ENCODE results near the gene TOLLIP. TPM values are rescaled to one million over a fixed set of nuclear protein-coding genes. Genes with fewer than 3 reads are reported as not detected.
"Not testable (repeated sequence)": the region's sequence is repeated elsewhere in the genome, so short reads cannot be mapped to it uniquely, and the experiment has no call there.

Gene TOLLIP
- polyA plus RNA-seq, 2 donors: 44.4 to 68.0 TPM

DNA sequence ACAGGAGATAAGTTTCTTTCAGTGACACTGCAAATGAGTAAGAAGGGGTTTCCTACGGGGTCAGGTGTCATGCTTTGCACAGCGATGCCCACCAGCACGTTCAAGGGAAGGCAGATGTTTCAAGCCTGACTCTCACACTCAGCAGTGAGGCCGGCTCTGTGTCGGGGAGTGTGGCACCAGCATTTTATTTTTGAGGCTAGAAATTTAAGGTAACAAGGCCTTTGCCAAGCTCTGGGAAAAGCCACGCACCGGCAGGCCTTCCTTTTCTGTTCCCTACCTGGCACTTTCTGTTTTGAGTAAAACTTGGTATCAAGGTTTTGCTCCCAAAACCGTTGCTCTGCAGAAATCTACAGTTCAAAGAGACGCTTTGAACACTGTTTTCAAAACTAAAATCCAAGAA is 38.0 kb downstream of the TOLLIP start:
- no peaks in the 10 kb centered on the region for H3K4me1 ChIP-seq (ENCODE audit: control insufficient read depth in 2 of 2, insufficient read depth in 2 of 2, low read length in 1 of 2)
- peaks cover 0 to 1% of the 10 kb centered on the region in 2 donors for H3K9me3 ChIP-seq (ENCODE audit: control insufficient read depth in 2 of 2, insufficient read depth in 1 of 2, low read depth in 1 of 2, low read length in 1 of 2)
- peaks cover 4 to 23% of the 10 kb centered on the region in 2 donors for H3K36me3 ChIP-seq (ENCODE audit: control insufficient read depth in 2 of 2, insufficient read depth in 2 of 2, low read length in 1 of 2)
- WGBS, 2 donors: 80 to 83% methylated on average over 9 of the region's 9 CpGs
- H3K27ac ChIP-seq (ENCODE audit: low read depth in 2 of 2, low read length in 1 of 2): no peak overlapping the region
- H3K4me3 ChIP-seq (ENCODE audit: low read depth in 1 of 2, low read length in 2 of 2): no peak overlapping the region
- H3K27me3 ChIP-seq (ENCODE audit: control insufficient read depth in 1 of 2, insufficient read depth in 2 of 2, low read length in 2 of 2): no peaks in the 10 kb centered on the region

DNA sequence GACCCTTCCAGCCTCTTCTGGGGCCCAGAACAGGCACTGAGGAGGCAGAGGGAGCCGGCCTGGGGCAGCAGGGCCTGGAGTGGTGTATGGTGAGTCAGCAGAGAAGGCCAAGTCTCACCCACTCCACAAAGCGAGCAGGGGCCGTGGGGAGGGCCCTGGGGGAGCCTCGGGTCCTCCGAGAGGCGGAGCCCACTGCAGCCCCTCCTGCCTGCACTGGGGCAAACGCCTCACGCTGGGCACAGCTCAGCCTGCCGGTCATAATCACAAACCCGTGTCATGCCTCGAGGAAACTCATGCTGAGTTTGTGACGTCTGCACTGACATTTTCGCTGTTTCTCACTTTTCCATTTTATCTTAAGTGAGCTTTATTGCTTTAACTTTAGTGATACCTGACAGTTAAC is 38.4 kb downstream of the TOLLIP start:
- H3K4me3 ChIP-seq (ENCODE audit: low read depth in 1 of 2, low read length in 2 of 2): no peak overlapping the region
- H3K36me3 ChIP-seq (ENCODE audit: control insufficient read depth in 2 of 2, insufficient read depth in 2 of 2, low read length in 1 of 2): peaks cover 3 to 19% of the 10 kb centered on the region in 2 donors
- no peaks in the 10 kb centered on the region for H3K4me1 ChIP-seq (ENCODE audit: control insufficient read depth in 2 of 2, insufficient read depth in 2 of 2, low read length in 1 of 2)
- 60 to 65% methylated on average over 13 of the region's 13 CpGs for WGBS, 2 donors
- H3K27ac ChIP-seq (ENCODE audit: low read depth in 2 of 2, low read length in 1 of 2): no peak overlapping the region
- peaks cover 0 to 1% of the 10 kb centered on the region in 2 donors for H3K9me3 ChIP-seq (ENCODE audit: control insufficient read depth in 2 of 2, insufficient read depth in 1 of 2, low read depth in 1 of 2, low read length in 1 of 2)
- no peaks in the 10 kb centered on the region for H3K27me3 ChIP-seq (ENCODE audit: control insufficient read depth in 1 of 2, insufficient read depth in 2 of 2, low read length in 2 of 2)

DNA sequence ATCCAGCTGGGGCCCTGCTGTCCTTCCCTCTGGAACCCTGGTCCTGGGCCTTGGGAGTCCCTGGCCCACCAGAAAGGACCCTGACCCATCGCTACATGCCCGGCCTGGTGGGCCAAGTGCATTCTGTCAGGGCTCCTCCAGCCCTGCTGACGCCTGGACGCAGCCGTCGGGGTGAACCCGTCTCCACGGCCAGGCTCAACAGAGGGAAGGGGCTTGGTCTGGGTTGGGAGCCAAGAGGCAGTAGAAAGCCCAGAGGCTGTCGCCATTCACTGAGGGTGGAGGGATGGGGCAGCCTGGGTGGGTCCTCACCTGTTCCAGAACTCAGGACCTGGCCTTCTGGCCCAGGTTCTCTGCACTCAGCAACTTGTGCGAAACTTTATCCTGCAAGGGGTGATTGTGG is 39.0 kb downstream of the TOLLIP start:
- Histone ChIP-seq H3K27ac (ENCODE audit: low read depth in 2 of 2, low read length in 1 of 2) (no peak overlapping the region), H3K36me3 (ENCODE audit: control insufficient read depth in 2 of 2, insufficient read depth in 2 of 2, low read length in 1 of 2) (peaks cover 0 to 16% of the 10 kb centered on the region in 2 donors), H3K4me3 (ENCODE audit: low read depth in 1 of 2, low read length in 2 of 2) (no peak overlapping the region), H3K9me3 (ENCODE audit: control insufficient read depth in 2 of 2, insufficient read depth in 1 of 2, low read depth in 1 of 2, low read length in 1 of 2) (peaks cover 0 to 1% of the 10 kb centered on the region in 2 donors), H3K27me3 (ENCODE audit: control insufficient read depth in 1 of 2, insufficient read depth in 2 of 2, low read length in 2 of 2) (no peaks in the 10 kb centered on the region), H3K4me1 (ENCODE audit: control insufficient read depth in 2 of 2, insufficient read depth in 2 of 2, low read length in 1 of 2) (no peaks in the 10 kb centered on the region)
- WGBS, 2 donors: 90 to 93% methylated on average over 10 of the region's 10 CpGs

DNA sequence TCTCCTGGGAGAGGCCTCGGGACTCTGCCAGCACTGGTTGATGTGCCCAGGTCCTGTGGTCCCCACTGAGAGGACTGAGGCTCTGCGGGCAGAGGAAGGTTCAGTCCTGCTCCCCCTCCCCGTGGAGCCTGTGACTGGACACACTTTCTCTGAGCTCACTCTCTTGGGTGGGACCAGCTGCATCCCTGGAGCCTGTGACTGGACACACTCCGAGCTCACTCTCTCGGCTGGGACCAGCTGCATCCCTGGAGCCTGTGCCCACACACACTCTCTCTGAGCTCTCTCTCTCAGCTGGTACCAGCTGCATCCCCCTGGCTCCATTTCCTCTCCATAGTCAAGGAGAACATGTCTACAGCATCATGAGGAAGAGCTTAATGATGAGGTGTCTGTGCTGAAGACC is 39.5 kb downstream of the TOLLIP start:
- no peak overlapping the region for H3K27ac ChIP-seq (ENCODE audit: low read depth in 2 of 2, low read length in 1 of 2)
- WGBS, 2 donors: 89 to 99% methylated on average over 5 of the region's 5 CpGs

DNA sequence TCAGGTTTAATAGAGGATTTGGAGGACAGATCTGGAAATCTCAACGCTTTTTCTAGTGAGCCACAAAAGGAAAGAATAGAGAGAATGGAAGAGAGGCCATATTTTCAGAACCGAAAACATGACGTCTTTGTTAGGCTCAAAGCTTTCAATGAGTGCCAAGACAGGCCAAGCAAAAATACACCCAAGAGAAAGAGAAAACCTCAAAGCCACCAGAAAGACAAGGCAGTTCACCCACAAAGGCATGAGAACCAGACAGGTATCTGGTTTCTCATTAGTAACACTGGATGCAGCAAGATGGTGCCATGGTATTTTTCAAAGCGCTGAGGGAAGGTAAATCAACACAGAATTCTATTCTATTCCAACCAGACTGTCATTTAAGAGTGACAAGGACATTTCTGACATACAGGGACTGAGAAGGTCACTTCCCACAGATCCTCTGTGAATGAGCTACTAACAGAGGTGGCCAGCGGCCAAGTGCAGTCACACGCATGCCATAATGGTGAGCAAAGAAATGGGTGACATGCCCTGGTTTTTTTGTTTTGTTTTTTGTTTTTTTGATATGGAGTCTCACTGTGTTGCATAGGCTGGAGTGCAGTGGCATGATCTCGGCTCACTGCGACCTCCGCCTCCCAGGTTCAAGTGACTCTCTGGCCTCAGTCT is 41.9 kb downstream of the TOLLIP start:
- no peak overlapping the region for H3K27ac ChIP-seq (ENCODE audit: low read depth in 2 of 2, low read length in 1 of 2)

More for the DNA sequence above, 39.5 kb downstream of the TOLLIP start:
- Histone ChIP-seq H3K4me3 (ENCODE audit: low read depth in 1 of 2, low read length in 2 of 2) (no peak overlapping the region), H3K27me3 (ENCODE audit: control insufficient read depth in 1 of 2, insufficient read depth in 2 of 2, low read length in 2 of 2) (no peaks in the 10 kb centered on the region), H3K36me3 (ENCODE audit: control insufficient read depth in 2 of 2, insufficient read depth in 2 of 2, low read length in 1 of 2) (peaks cover 0 to 12% of the 10 kb centered on the region in 2 donors), H3K9me3 (ENCODE audit: control insufficient read depth in 2 of 2, insufficient read depth in 1 of 2, low read depth in 1 of 2, low read length in 1 of 2) (peaks cover 0 to 1% of the 10 kb centered on the region in 2 donors), H3K4me1 (ENCODE audit: control insufficient read depth in 2 of 2, insufficient read depth in 2 of 2, low read length in 1 of 2) (no peaks in the 10 kb centered on the region)

DNA sequence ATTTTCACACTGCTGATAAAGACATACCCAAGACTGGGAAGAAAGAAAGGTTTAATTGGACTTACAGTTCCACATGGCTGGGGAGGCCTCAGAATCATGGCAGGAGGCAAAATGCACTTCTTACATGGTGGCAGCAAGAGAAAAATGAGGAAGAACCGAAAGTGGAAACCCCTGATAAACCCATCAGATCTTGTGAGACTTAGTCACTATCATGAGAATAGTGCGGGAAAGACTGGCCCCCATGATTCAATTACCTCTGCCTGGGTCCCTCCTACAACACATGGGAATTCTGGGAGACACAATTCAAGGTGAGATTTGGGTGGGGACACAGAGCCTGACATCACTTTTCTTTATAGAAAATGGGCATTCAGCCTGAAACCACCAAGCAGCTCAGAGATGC is 42.5 kb downstream of the TOLLIP start:
- not testable (repeated sequence) for H3K4me3 ChIP-seq (ENCODE audit: low read depth in 1 of 2, low read length in 2 of 2); H3K27me3 ChIP-seq (ENCODE audit: control insufficient read depth in 1 of 2, insufficient read depth in 2 of 2, low read length in 2 of 2); H3K36me3 ChIP-seq (ENCODE audit: control insufficient read depth in 2 of 2, insufficient read depth in 2 of 2, low read length in 1 of 2); H3K4me1 ChIP-seq (ENCODE audit: control insufficient read depth in 2 of 2, insufficient read depth in 2 of 2, low read length in 1 of 2); H3K27ac ChIP-seq (ENCODE audit: low read depth in 2 of 2, low read length in 1 of 2); H3K9me3 ChIP-seq (ENCODE audit: control insufficient read depth in 2 of 2, insufficient read depth in 1 of 2, low read depth in 1 of 2, low read length in 1 of 2)
- WGBS, 2 donors: 80 to 88% methylated on average over 2 of the region's 2 CpGs

More for the DNA sequence above, 41.9 kb downstream of the TOLLIP start:
- Histone ChIP-seq H3K9me3 (ENCODE audit: control insufficient read depth in 2 of 2, insufficient read depth in 1 of 2, low read depth in 1 of 2, low read length in 1 of 2) (peaks cover 0 to 1% of the 10 kb centered on the region in 2 donors), H3K27me3 (ENCODE audit: control insufficient read depth in 1 of 2, insufficient read depth in 2 of 2, low read length in 2 of 2) (no peaks in the 10 kb centered on the region), H3K36me3 (ENCODE audit: control insufficient read depth in 2 of 2, insufficient read depth in 2 of 2, low read length in 1 of 2) (peaks cover 0 to 2% of the 10 kb centered on the region in 2 donors), H3K4me3 (ENCODE audit: low read depth in 1 of 2, low read length in 2 of 2) (no peak overlapping the region), H3K4me1 (ENCODE audit: control insufficient read depth in 2 of 2, insufficient read depth in 2 of 2, low read length in 1 of 2) (peaks cover 4% of the 10 kb centered on the region in 2 donors)
- WGBS, 2 donors: 87 to 88% methylated on average over 9 of the region's 9 CpGs

DNA sequence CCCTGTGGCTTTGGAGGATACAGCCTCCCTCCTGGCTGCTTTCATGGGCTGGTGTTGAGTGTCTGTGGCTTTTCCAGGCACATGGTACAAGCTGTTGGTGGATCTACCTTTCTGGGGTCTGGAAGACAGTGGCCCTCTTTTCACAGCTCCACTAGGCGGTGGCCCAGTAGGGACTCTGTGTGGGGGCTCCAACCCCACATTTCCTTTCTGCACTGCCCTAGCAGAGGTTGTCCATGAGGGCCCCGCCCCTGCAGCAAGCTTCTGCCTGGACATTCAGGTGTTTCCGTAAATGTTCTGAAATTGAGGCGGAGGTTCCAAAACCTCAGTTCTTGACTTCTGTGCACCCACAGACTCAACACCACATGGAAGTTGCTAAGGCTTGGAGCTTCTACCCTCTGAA is 44.0 kb downstream of the TOLLIP start:
- H3K9me3 ChIP-seq (ENCODE audit: control insufficient read depth in 2 of 2, insufficient read depth in 1 of 2, low read depth in 1 of 2, low read length in 1 of 2); H3K27ac ChIP-seq (ENCODE audit: low read depth in 2 of 2, low read length in 1 of 2); H3K4me3 ChIP-seq (ENCODE audit: low read depth in 1 of 2, low read length in 2 of 2); H3K36me3 ChIP-seq (ENCODE audit: control insufficient read depth in 2 of 2, insufficient read depth in 2 of 2, low read length in 1 of 2); H3K27me3 ChIP-seq (ENCODE audit: control insufficient read depth in 1 of 2, insufficient read depth in 2 of 2, low read length in 2 of 2): not testable (repeated sequence)
- 94 to 97% methylated on average over 4 of the region's 4 CpGs for WGBS, 2 donors
- peaks cover 4 to 10% of the 10 kb centered on the region in 2 donors for H3K4me1 ChIP-seq (ENCODE audit: control insufficient read depth in 2 of 2, insufficient read depth in 2 of 2, low read length in 1 of 2)

DNA sequence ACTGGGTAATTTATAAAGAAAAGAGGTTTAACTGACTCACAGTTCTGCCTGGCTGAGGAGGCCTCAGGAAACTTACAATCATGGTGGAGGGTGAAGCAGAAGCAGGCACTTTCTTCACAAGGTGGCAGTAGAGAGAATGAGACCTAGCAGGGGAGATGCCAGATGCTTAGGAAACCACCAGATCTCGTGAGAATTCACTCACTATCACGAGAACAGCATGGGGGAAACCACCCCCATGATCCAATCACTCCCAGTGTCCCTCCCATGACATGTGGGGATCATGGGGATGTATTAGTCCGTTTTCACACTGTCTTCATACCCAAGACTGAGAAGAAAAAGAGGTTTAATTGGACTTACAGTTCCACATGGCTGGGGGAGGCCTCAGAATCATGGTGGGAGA is 45.0 kb downstream of the TOLLIP start:
- peaks cover 7 to 10% of the 10 kb centered on the region in 2 donors for H3K4me1 ChIP-seq (ENCODE audit: control insufficient read depth in 2 of 2, insufficient read depth in 2 of 2, low read length in 1 of 2)
- not testable (repeated sequence) for H3K9me3 ChIP-seq (ENCODE audit: control insufficient read depth in 2 of 2, insufficient read depth in 1 of 2, low read depth in 1 of 2, low read length in 1 of 2); H3K36me3 ChIP-seq (ENCODE audit: control insufficient read depth in 2 of 2, insufficient read depth in 2 of 2, low read length in 1 of 2); H3K4me3 ChIP-seq (ENCODE audit: low read depth in 1 of 2, low read length in 2 of 2); H3K27ac ChIP-seq (ENCODE audit: low read depth in 2 of 2, low read length in 1 of 2); H3K27me3 ChIP-seq (ENCODE audit: control insufficient read depth in 1 of 2, insufficient read depth in 2 of 2, low read length in 2 of 2)
- WGBS, 2 donors: 19 to 23% methylated on average over 3 of the region's 3 CpGs

DNA sequence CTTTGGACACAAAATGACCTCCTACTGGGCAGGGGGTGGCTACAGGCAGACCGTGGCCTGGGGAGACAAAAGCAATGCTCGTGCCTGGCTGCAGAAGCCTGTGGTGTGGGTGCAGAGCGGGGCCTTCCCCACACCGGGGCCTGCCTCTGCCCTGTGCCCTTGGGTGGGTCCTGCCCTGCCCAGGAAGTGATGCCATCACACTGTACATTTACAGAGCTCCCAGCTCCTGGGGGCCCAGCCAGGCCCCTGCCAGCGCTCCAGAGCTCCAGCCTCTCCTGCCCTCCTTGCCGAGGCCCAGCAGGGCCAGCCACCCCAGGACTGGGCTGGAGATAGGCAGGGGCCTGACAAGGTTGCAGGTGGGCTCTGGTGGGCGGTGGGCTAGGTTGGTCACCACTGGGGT is 46.4 kb downstream of the TOLLIP start:
- WGBS, 2 donors: 26 to 35% methylated on average over 7 of the region's 7 CpGs
- Histone ChIP-seq H3K4me3 (ENCODE audit: low read depth in 1 of 2, low read length in 2 of 2) (no peak overlapping the region), H3K27me3 (ENCODE audit: control insufficient read depth in 1 of 2, insufficient read depth in 2 of 2, low read length in 2 of 2) (no peaks in the 10 kb centered on the region), H3K9me3 (ENCODE audit: control insufficient read depth in 2 of 2, insufficient read depth in 1 of 2, low read depth in 1 of 2, low read length in 1 of 2) (no peaks in the 10 kb centered on the region), H3K36me3 (ENCODE audit: control insufficient read depth in 2 of 2, insufficient read depth in 2 of 2, low read length in 1 of 2) (no peaks in the 10 kb centered on the region), H3K4me1 (ENCODE audit: control insufficient read depth in 2 of 2, insufficient read depth in 2 of 2, low read length in 1 of 2) (peaks cover 7 to 10% of the 10 kb centered on the region in 2 donors), H3K27ac (ENCODE audit: low read depth in 2 of 2, low read length in 1 of 2) (peak overlapping the region in 1 of 2 donors; percentile 62)
